MM.1S (cell line): ENCODE measurements around the gene COMMD10.
"Not testable (repeated sequence)": the region's sequence is repeated elsewhere in the genome, so short reads cannot be mapped to it uniquely, and the experiment has no call there.

ENCODE experiments used
- CTCF ChIP-seq: fragments of 300-600 bp; sonication (generic); IDR thresholded peaks from 2 replicates; pipeline ENCODE4 v1.5.1; 2016; ENCODE audit warnings: antibody characterized with exemption, low read length, mixed read lengths
- EZH2 ChIP-seq: fragments of 300-600 bp; sonication (generic); optimal IDR thresholded peaks from 2 replicates; pipeline ENCODE3; 2017; ENCODE audit warnings: low read depth, mild to moderate bottlenecking, antibody characterized with exemption, low read length, mixed read lengths
- EZH2phosphoT487 ChIP-seq: fragments of 300-600 bp; sonication (generic); IDR thresholded peaks from 2 replicates; pipeline ENCODE4 v1.6.1; 2018; ENCODE audit warnings: antibody characterized with exemption, low read length

GRCh38 chr5:116104941-116105340, 20.1 kb downstream of the COMMD10 start:
- TF ChIP-seq CTCF, EZH2, EZH2phosphoT487: not testable (repeated sequence)
